HepG2 (cell line): ENCODE results near the gene C4BPA. TPM values are rescaled to one million over a fixed set of nuclear protein-coding genes. Genes with fewer than 3 reads are reported as not detected.

Experiments used
- ELF4 ChIP-seq: sonication (generic); formaldehyde crosslinking; IDR thresholded peaks from 2 replicates; pipeline ENCODE4 v1.5.0; 2020; ENCODE audit warnings: missing genetic modification reagents, mild to moderate bottlenecking, moderate library complexity, borderline replicate concordance
- HMGXB3 ChIP-seq: sonication (generic); formaldehyde crosslinking; IDR thresholded peaks from 2 replicates; pipeline ENCODE4 v1.4.0; 2020; ENCODE audit warnings: missing genetic modification reagents, borderline replicate concordance
- SMC3 ChIP-seq: IDR thresholded peaks from 2 replicates; pipeline ENCODE4 v1.6.1; 2011; ENCODE audit warnings: low read length, improper control_type of control experiment
- THRA ChIP-seq: sonication (generic); formaldehyde crosslinking; IDR thresholded peaks from 2 replicates; pipeline ENCODE4 v1.4.0; 2020; ENCODE audit warnings: missing genetic modification reagents, borderline replicate concordance
- ZBTB2 ChIP-seq: sonication (generic); formaldehyde crosslinking; IDR thresholded peaks from 2 replicates; pipeline ENCODE4 v1.8.0; 2022; ENCODE audit warnings: low read depth, missing genetic modification reagents
- polyA plus RNA-seq, 8 experiments: library from polyadenylated mRNA; depleted of rRNA in 3 of 8; stranded (reverse) in 7 of 8; unstranded in 1 of 8; fragments of >200 nt; fragmentation: Illumina TruSeq in 4 of 8; extraction: Trizol in 4 of 8; gene quantifications; 2 replicates each; pipeline versions ENCODE4 v1.2.1 to v1.2.3, GENCODE V29; 2011 to 2016; ENCODE audit warnings: low read depth in 4 of 8, missing spikeins in 1 of 8, mixed read lengths in 1 of 8; ENCODE audit not compliant: insufficient read depth in 1 of 8
- total RNA-seq, 5 experiments: library from RNA; depleted of rRNA; stranded (reverse); fragments of >200 nt; fragmentation: Illumina TruSeq; extraction: Trizol; gene quantifications; 2 replicates each; pipeline ENCODE4 v1.2.3, GENCODE V29; 2016; ENCODE audit warnings: low read depth in 1 of 5

Gene C4BPA
- total and polyA plus RNA-seq, 2 of the 13 experiments (the other 11 are each of a cell fraction or from before 2014, with no cell fraction given) = 32.1 to 60.1 TPM

GRCh38 chr1:207067185-207067584, 36.8 kb upstream of the C4BPA start (continued):
- TF ChIP-seq ELF4 (CRISPR knock-in tag) (no peak), HMGXB3 (CRISPR knock-in tag) (no peak), THRA (no peak), SMC3 (no peak), ZBTB2 (CRISPR knock-in tag) (no peak)
